WI38 (cell line): ENCODE data around the gene TRUB2.

Experiments used
- H3K4me3 ChIP-seq: 2 replicates; pipeline ENCODE4 v1.5.1; 2011; ENCODE audit warnings: low read depth, mild to moderate bottlenecking, control low read depth, low read length
- CTCF ChIP-seq: IDR thresholded peaks from 2 replicates; pipeline ENCODE4 v1.5.1; 2012; ENCODE audit warnings: low read depth, mild to moderate bottlenecking, control low read depth, low read length

The TRUB2 gene, protein sequence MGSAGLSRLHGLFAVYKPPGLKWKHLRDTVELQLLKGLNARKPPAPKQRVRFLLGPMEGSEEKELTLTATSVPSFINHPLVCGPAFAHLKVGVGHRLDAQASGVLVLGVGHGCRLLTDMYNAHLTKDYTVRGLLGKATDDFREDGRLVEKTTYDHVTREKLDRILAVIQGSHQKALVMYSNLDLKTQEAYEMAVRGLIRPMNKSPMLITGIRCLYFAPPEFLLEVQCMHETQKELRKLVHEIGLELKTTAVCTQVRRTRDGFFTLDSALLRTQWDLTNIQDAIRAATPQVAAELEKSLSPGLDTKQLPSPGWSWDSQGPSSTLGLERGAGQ

GRCh38 chr9:128322404-128323211 is at the start of gene TRUB2, which contains the start of gene COQ4:
TSS of gene TRUB2 (minus strand) at chr9:128322447. CDS start at chr9:128322408, 39 bp downstream.
TSS of gene COQ4 (plus strand) at chr9:128322839. CDS start at chr9:128322859, 20 bp downstream.
- no peak for TF ChIP-seq CTCF
- peak within 1 kb of the TSS; percentile 96 for H3K4me3 ChIP-seq

DNA sequence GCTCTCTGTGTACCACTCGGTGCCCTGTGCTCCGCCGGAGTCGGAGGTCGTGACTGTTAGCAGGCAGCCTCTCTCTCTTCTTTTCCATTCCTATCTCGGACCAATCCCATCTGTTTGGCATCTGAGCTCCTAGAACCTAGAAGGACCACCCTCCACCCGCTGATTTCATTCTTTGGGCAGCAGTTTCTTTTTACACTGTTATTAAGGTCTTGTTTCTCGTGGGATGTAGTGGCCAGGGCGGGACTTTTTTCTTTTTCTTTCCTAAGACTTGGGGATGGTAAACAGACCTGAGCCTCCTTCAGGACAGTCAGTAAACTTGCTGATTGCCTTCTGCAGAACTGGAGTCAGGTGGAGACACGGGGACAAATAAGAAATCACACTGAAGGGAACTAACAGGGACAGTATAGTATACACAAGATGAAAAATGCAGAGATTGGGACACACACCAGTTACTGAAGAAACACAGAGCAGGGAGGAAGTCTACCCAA is 49.4 kb upstream of the TRUB2 start:
- no peak for TF ChIP-seq CTCF
- H3K4me3 ChIP-seq, result peak overlapping the region; percentile 98

GRCh38 chr9:128370752-128371629 is 48.7 kb upstream of the TRUB2 start, which contains the start of gene URM1:
TSS of gene URM1 (plus strand) at chr9:128371374. CDS start at chr9:128371381, 7 bp downstream.
- TF ChIP-seq CTCF, result no peak
- H3K4me3 ChIP-seq, result peak within 1 kb of the TSS; percentile 98

- no peak for TF ChIP-seq CTCF
- peak overlapping the region; percentile 98 for H3K4me3 ChIP-seq
These were observed 48.1 kb upstream of the TRUB2 start for GRCh38 chr9:128370367-128370751.

- no peak overlapping the region for H3K4me3 ChIP-seq
- no peak for TF ChIP-seq CTCF
These were observed 46.9 kb upstream of the TRUB2 start for GRCh38 chr9:128369024-128369706.

GRCh38 chr9:128365525-128365924 is 43.3 kb upstream of the TRUB2 start:
- H3K4me3 ChIP-seq, result no peak overlapping the region
- no peak for TF ChIP-seq CTCF
